Natural killer cell (primary cell): ENCODE results near the gene KHDC1. TPM values are rescaled to one million over a fixed set of nuclear protein-coding genes. Genes with fewer than 3 reads are reported as not detected.
"Not testable (repeated sequence)": the region's sequence is repeated elsewhere in the genome, so short reads cannot be mapped to it uniquely, and the experiment has no call there.

Experiments
- ATAC-seq, 3 donors: fragments of 150-1000 bp in 2 of 3; fragments of 200-7000 bp in 1 of 3; cut with Tn5 transposase; 1 replicate in 1 of 3; 2 replicates in 2 of 3; pipeline ENCODE4 v1.10.0; 2021; ENCODE audit warnings: mild to moderate bottlenecking in 2 of 3, moderate library complexity in 2 of 3
- DNase-seq, 2 donors: peaks; one replicate each; pipeline versions ENCODE4 v3.0.0 to v3.0.0-alpha.2; 2013 to 2021; ENCODE audit warnings: mixed read lengths in 1 of 2
- H3K27ac ChIP-seq: one replicate; pipeline ENCODE4 v1.5.1; 2013; ENCODE audit warnings: mild to moderate bottlenecking, low read length
- H3K27me3 ChIP-seq: one replicate; pipeline ENCODE4 v1.6.1; 2013; ENCODE audit warnings: low read length; ENCODE audit not compliant: control insufficient read depth, insufficient read depth
- H3K36me3 ChIP-seq: one replicate; pipeline ENCODE4 v1.6.1; 2013; ENCODE audit warnings: low read length; ENCODE audit not compliant: control insufficient read depth, insufficient read depth
- H3K4me1 ChIP-seq: one replicate; pipeline ENCODE4 v1.6.1; 2013; ENCODE audit warnings: low read length; ENCODE audit not compliant: control insufficient read depth, insufficient read depth
- H3K4me3 ChIP-seq: one replicate; pipeline ENCODE4 v1.5.1; 2013; ENCODE audit warnings: low read length
- H3K9me3 ChIP-seq: one replicate; pipeline ENCODE4 v1.6.1; 2013; ENCODE audit warnings: low read length; ENCODE audit not compliant: control insufficient read depth, insufficient read depth
- H3K27ac Mint-ChIP-seq, 2 donors: one replicate each; pipeline ENCODE4 v1.8.0; 2022; ENCODE audit warnings: mild to moderate bottlenecking in 2 of 2, mixed read lengths in 2 of 2, moderate library complexity in 1 of 2
- H3K27me3 Mint-ChIP-seq, 2 donors: one replicate each; pipeline ENCODE4 v1.8.0; 2022; ENCODE audit warnings: low read depth in 2 of 2, mixed read lengths in 2 of 2
- H3K36me3 Mint-ChIP-seq: one replicate; pipeline ENCODE4 v1.8.0; 2022; ENCODE audit warnings: mixed read lengths
- H3K4me1 Mint-ChIP-seq, 2 donors: one replicate each; pipeline ENCODE4 v1.8.0; 2022; ENCODE audit warnings: mixed read lengths in 2 of 2
- H3K4me3 Mint-ChIP-seq: one replicate; pipeline ENCODE4 v1.8.0; 2022; ENCODE audit warnings: mild to moderate bottlenecking, moderate library complexity, mixed read lengths
- H3K9me3 Mint-ChIP-seq, 2 donors: one replicate each; pipeline ENCODE4 v1.8.0; 2022; ENCODE audit warnings: mixed read lengths in 2 of 2
- WGBS: methylation state at CpG from one replicate; pipeline ENCODE4 v1.1.7; 2013; ENCODE audit warnings: missing lambda C conversion rate; ENCODE audit not compliant: insufficient coverage; 5-methylcytosine and 5-hydroxymethylcytosine counted together
- intact Hi-C: fragments of 100-400 bp; cut with micrococcal nuclease; formaldehyde crosslinking; loops from one replicate; pipeline ENCODE4 v1.14.2; 2022
- total RNA-seq, 4 donors: library from RNA; stranded (reverse); fragments of 120-200 nt in 1 of 4; gene quantifications; one replicate each; pipeline versions ENCODE4 v1.2.3 to v1.2.4, GENCODE V29; 2013 to 2022
- TF ChIP-seq, protein P1 (sequence below): fragments of 200-600 bp; IDR thresholded peaks from one replicate; pipeline ENCODE4 v1.8.0; 2022; ENCODE audit warnings: antibody characterized with exemption

KHDC1 gene
- total RNA-seq, 3 donors from 2014 or later (not counting 1 experiment from before 2014, with no cell fraction given): 1.8 to 4.1 (median 2.9) TPM

DNA sequence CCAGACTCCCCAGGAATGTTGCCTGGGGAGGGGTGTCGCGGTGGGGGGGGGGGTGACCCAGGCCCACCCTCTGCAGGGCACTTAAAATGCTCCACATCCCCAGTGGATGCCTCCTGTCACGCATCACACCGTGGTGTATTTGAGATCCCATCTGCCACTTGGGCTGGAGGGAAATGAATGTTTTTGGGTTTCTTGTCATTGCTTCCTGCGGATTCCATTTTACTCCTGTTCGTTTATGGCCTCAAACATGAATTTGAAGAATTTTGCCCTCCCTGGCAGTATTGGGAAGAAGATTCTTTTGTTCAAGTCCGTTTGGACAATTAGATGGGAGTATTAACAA, 544 bp upstream of the KHDC1 start:
- intact Hi-C loops: no loop called here
- DNase-seq: no peak
- ATAC-seq: no peak
- H3K4me3 Mint-ChIP-seq: peak overlapping the region; percentile 85
- Histone ChIP-seq H3K27me3 (no peaks in the 10 kb centered on the region), H3K36me3 (peaks cover 2% of the 10 kb centered on the region), H3K4me1 (peaks cover 18% of the 10 kb centered on the region), H3K9me3 (no peaks in the 10 kb centered on the region), H3K27ac (peak overlapping the region; percentile 77), H3K4me3 (peak overlapping the region; percentile 79)
- no peaks in the 10 kb centered on the region for H3K27me3 Mint-ChIP-seq
- no peaks in the 10 kb centered on the region for H3K9me3 Mint-ChIP-seq
- WGBS: 16% methylated on average over 7 of the region's 7 CpGs
- peaks cover 24 to 25% of the 10 kb centered on the region in 2 donors for H3K4me1 Mint-ChIP-seq
- no peaks in the 10 kb centered on the region for H3K36me3 Mint-ChIP-seq
- TF ChIP-seq, protein P1, sequence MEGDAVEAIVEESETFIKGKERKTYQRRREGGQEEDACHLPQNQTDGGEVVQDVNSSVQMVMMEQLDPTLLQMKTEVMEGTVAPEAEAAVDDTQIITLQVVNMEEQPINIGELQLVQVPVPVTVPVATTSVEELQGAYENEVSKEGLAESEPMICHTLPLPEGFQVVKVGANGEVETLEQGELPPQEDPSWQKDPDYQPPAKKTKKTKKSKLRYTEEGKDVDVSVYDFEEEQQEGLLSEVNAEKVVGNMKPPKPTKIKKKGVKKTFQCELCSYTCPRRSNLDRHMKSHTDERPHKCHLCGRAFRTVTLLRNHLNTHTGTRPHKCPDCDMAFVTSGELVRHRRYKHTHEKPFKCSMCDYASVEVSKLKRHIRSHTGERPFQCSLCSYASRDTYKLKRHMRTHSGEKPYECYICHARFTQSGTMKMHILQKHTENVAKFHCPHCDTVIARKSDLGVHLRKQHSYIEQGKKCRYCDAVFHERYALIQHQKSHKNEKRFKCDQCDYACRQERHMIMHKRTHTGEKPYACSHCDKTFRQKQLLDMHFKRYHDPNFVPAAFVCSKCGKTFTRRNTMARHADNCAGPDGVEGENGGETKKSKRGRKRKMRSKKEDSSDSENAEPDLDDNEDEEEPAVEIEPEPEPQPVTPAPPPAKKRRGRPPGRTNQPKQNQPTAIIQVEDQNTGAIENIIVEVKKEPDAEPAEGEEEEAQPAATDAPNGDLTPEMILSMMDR: no peak
- peak overlapping the region; percentile 26 to 85 for H3K27ac Mint-ChIP-seq

DNA sequence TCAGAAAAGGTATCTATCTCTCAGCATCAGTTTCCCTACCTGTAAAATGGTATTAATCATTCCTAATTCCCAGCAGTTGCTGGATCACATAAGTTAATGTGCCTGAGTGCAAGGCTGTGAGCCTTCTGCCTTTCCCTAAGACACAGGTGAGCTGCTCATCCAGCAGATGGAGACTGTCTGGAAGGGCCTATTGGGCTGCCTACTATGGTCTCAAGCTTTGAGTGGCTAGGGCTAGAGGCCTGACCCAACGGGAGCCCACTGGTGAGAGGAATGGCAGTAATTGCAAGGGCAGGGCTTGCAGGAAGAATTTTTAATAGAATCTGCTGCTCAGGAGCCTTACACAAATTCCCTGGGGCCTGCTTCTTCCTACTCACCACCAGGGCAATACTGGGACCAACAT, 4.3 kb downstream of the KHDC1 start:
- Histone ChIP-seq H3K36me3 (no peaks in the 10 kb centered on the region), H3K4me3 (no peak overlapping the region), H3K27me3 (no peaks in the 10 kb centered on the region), H3K9me3 (no peaks in the 10 kb centered on the region), H3K27ac (no peak overlapping the region), H3K4me1 (peaks cover 10% of the 10 kb centered on the region)
- DNase-seq (no peak), ATAC-seq (no peak)
- Mint-ChIP-seq H3K9me3 (no peaks in the 10 kb centered on the region), H3K4me1 (peaks cover 11 to 12% of the 10 kb centered on the region in 2 donors), H3K36me3 (no peaks in the 10 kb centered on the region), H3K4me3 (no peak overlapping the region), H3K27me3 (no peaks in the 10 kb centered on the region), H3K27ac (no peak overlapping the region)
- TF ChIP-seq, protein P1: no peak
- intact Hi-C loops: no loop called here
- whole genome bisulfite sequencing: 100% methylated on average over 1 of the region's 1 CpG

DNA sequence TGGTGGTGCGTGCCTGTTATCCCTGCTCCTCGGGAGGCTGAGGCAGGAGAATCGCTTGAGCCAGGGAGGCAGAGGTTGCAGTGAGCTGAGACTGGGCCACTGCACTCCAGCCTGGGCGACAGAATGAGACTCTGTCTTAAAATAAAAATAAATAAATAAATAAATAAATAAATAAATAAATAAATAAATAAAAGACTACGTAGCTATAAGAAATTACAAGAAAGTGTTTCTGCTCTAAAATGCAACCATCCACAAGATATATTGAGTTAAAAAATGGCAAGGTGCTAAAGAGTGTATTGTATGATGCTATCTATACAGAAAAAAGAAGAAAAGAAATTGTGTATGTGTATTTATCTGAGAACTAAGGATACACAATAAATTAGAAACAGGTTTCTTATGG, 8.7 kb downstream of the KHDC1 start:
- H3K4me1 Mint-ChIP-seq, H3K9me3 Mint-ChIP-seq, H3K27ac ChIP-seq, intact Hi-C loops, H3K9me3 ChIP-seq, H3K27ac Mint-ChIP-seq, H3K27me3 ChIP-seq, H3K27me3 Mint-ChIP-seq, ATAC-seq, H3K36me3 Mint-ChIP-seq, DNase-seq, H3K4me3 Mint-ChIP-seq, H3K4me1 ChIP-seq, H3K4me3 ChIP-seq, H3K36me3 ChIP-seq: not testable (repeated sequence)
- 100% methylated on average over 3 of the region's 5 CpGs for WGBS

DNA sequence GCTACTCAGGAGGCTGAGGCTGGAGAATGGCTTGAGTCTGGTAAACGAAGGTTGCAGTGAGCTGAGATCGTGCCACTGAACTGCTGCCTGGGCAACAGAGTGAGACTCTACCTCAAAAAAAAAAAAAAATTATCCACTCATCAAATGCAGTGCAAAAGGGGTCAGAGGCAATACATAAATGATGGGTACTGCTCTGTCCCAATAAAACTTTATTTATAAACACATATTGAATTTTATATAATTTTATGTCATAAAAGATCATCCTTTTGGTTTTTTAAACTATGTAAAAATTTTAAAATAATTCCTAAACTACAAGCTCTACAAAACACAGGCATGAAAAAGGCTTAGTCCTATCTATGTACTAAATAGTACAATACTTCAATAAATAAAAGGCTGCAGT, 10.3 kb downstream of the KHDC1 start:
- H3K27ac ChIP-seq: no peak overlapping the region
- H3K4me1 ChIP-seq: no peaks in the 10 kb centered on the region
- no peak overlapping the region for H3K4me3 ChIP-seq
- H3K9me3 Mint-ChIP-seq: no peaks in the 10 kb centered on the region
- intact Hi-C loops: no loop called here
- no peak for DNase-seq
- no peak overlapping the region for H3K4me3 Mint-ChIP-seq
- H3K9me3 ChIP-seq: no peaks in the 10 kb centered on the region
- TF ChIP-seq, protein P1: no peak
- no peak overlapping the region for H3K27ac Mint-ChIP-seq
- no peaks in the 10 kb centered on the region for H3K27me3 Mint-ChIP-seq
- WGBS: 100% methylated on average over 2 of the region's 2 CpGs
- H3K4me1 Mint-ChIP-seq: no peaks in the 10 kb centered on the region
- H3K36me3 Mint-ChIP-seq: no peaks in the 10 kb centered on the region
- H3K36me3 ChIP-seq: no peaks in the 10 kb centered on the region
- no peak for ATAC-seq
- H3K27me3 ChIP-seq: no peaks in the 10 kb centered on the region
